Liver (tissue), 9 donors: ENCODE results near the gene ANKMY1. TPM values are rescaled to one million over a fixed set of nuclear protein-coding genes. Genes with fewer than 3 reads are reported as not detected.

Experiments used
- DNase-seq: peaks from one replicate; pipeline ENCODE4 v3.0.0-alpha.2; 2017; ENCODE audit warnings: low spot score
- H3K27ac ChIP-seq, 2 donors: one replicate each; pipeline ENCODE4 v1.7.0; 2013; ENCODE audit warnings: inconsistent platforms in 2 of 2, low read length in 2 of 2, control low read depth in 1 of 2, low read depth in 1 of 2, mild to moderate bottlenecking in 1 of 2
- H3K27me3 ChIP-seq, 4 donors: one replicate each; pipeline versions ENCODE4 v1.6.1 to v1.7.0; 2013; ENCODE audit warnings: low read length in 3 of 4, inconsistent platforms in 1 of 4, mild to moderate bottlenecking in 1 of 4, moderate library complexity in 1 of 4; ENCODE audit not compliant: control insufficient read depth in 4 of 4, insufficient read depth in 4 of 4
- H3K36me3 ChIP-seq, 4 donors: one replicate each; pipeline versions ENCODE4 v1.6.1 to v1.7.0; 2013; ENCODE audit warnings: low read length in 3 of 4, mild to moderate bottlenecking in 3 of 4, low read depth in 1 of 4, moderate library complexity in 1 of 4; ENCODE audit not compliant: control insufficient read depth in 4 of 4, insufficient read depth in 3 of 4
- H3K4me1 ChIP-seq, 4 donors: one replicate each; pipeline versions ENCODE4 v1.6.1 to v1.7.0; 2013; ENCODE audit warnings: low read length in 3 of 4, mild to moderate bottlenecking in 3 of 4, moderate library complexity in 1 of 4; ENCODE audit not compliant: control insufficient read depth in 4 of 4, insufficient read depth in 4 of 4
- H3K4me3 ChIP-seq, 3 donors: one replicate each; pipeline versions ENCODE4 v1.6.1 to v1.7.0; 2013; ENCODE audit warnings: low read length in 3 of 3, control low read depth in 1 of 3, low read depth in 1 of 3, mild to moderate bottlenecking in 1 of 3
- H3K9ac ChIP-seq, 2 donors: one replicate each; pipeline ENCODE4 v1.7.0; 2013; ENCODE audit warnings: low read length in 2 of 2, mild to moderate bottlenecking in 2 of 2, moderate library complexity in 2 of 2, control low read depth in 1 of 2, low read depth in 1 of 2
- H3K9me3 ChIP-seq, 4 donors: one replicate each; pipeline versions ENCODE4 v1.6.1 to v1.7.0; 2013; ENCODE audit warnings: low read length in 3 of 4; ENCODE audit not compliant: control insufficient read depth in 4 of 4
- ATF3 ChIP-seq: IDR thresholded peaks from 2 replicates; pipeline ENCODE4 v1.6.1; 2016; ENCODE audit warnings: antibody characterized with exemption
- CTCF ChIP-seq: fragments of 150-350 bp; IDR thresholded peaks from 2 replicates; pipeline ENCODE4 v1.5.1; 2017; ENCODE audit warnings: improper control_type of control experiment, low read depth, low read length; ENCODE audit not compliant: missing input control
- EGR1 ChIP-seq, 2 donors: IDR thresholded peaks; 2 replicates each; pipeline ENCODE4 v1.6.1; 2016 to 2018; ENCODE audit warnings: antibody characterized with exemption in 2 of 2, low read depth in 2 of 2
- FOXA1 ChIP-seq: IDR thresholded peaks from 2 replicates; pipeline ENCODE4 v1.6.1; 2016; ENCODE audit warnings: antibody characterized with exemption
- FOXA2 ChIP-seq: IDR thresholded peaks from 2 replicates; pipeline ENCODE4 v1.6.1; 2016; ENCODE audit warnings: antibody characterized with exemption
- GABPA ChIP-seq, 2 donors: IDR thresholded peaks in 1 of 2; conservative IDR thresholded peaks in 1 of 2; 2 replicates each; pipeline ENCODE4 v1.6.1; 2016; ENCODE audit warnings: antibody characterized with exemption in 2 of 2, mild to moderate bottlenecking in 1 of 2, moderate library complexity in 1 of 2
- HNF4A ChIP-seq, 2 donors: conservative IDR thresholded peaks; 2 replicates each; pipeline ENCODE4 v1.6.1; 2016; ENCODE audit warnings: antibody characterized with exemption in 2 of 2, mild to moderate bottlenecking in 2 of 2
- HNF4G ChIP-seq: IDR thresholded peaks from 2 replicates; pipeline ENCODE4 v1.6.1; 2016; ENCODE audit warnings: antibody characterized with exemption
- JUND ChIP-seq, 2 donors: IDR thresholded peaks; 2 replicates each; pipeline ENCODE4 v1.6.1; 2016; ENCODE audit warnings: antibody characterized with exemption in 2 of 2
- MAX ChIP-seq: IDR thresholded peaks from 2 replicates; pipeline ENCODE4 v1.6.1; 2016; ENCODE audit warnings: antibody characterized with exemption
- NR2F2 ChIP-seq: IDR thresholded peaks from 2 replicates; pipeline ENCODE4 v1.6.1; 2016; ENCODE audit warnings: antibody characterized with exemption
- RAD21 ChIP-seq, 2 donors: IDR thresholded peaks; 2 replicates each; pipeline ENCODE4 v1.6.1; 2016; ENCODE audit warnings: antibody characterized with exemption in 2 of 2, mild to moderate bottlenecking in 2 of 2
- REST ChIP-seq: IDR thresholded peaks from 2 replicates; pipeline ENCODE4 v1.6.1; 2016; ENCODE audit warnings: antibody characterized with exemption, mild to moderate bottlenecking
- RXRA ChIP-seq, 2 donors: IDR thresholded peaks; 2 replicates each; pipeline ENCODE4 v1.6.1; 2017 to 2018; ENCODE audit warnings: antibody characterized with exemption in 2 of 2, mild to moderate bottlenecking in 1 of 2
- SP1 ChIP-seq: IDR thresholded peaks from 2 replicates; pipeline ENCODE4 v1.6.1; 2018; ENCODE audit warnings: antibody characterized with exemption, mild to moderate bottlenecking
- YY1 ChIP-seq: IDR thresholded peaks from 2 replicates; pipeline ENCODE4 v1.6.1; 2016; ENCODE audit warnings: antibody characterized with exemption, mild to moderate bottlenecking
- ZBTB33 ChIP-seq: IDR thresholded peaks from 2 replicates; pipeline ENCODE4 v1.6.1; 2016; ENCODE audit warnings: antibody characterized with exemption
- WGBS: extraction: QIAGEN DNeasy Blood & Tissue Kit; methylation state at CpG from one replicate; pipeline ENCODE4 v1.1.7; 2013; 5-methylcytosine and 5-hydroxymethylcytosine counted together
- polyA plus RNA-seq, 2 donors: library from polyadenylated mRNA; stranded (reverse) in 1 of 2; unstranded in 1 of 2; fragments of 200-250 nt in 1 of 2; fragments of >200 nt in 1 of 2; fragmentation: Nextera tagmentation in 1 of 2; extraction: Ambion mirVana in 1 of 2; gene quantifications; one replicate each; pipeline versions ENCODE4 v1.2.1 to v1.2.3, GENCODE V29; 2013 to 2015
- total RNA-seq, 2 donors: library from RNA; depleted of rRNA; stranded (reverse); fragments of >200 nt; gene quantifications; one replicate each; pipeline ENCODE4 v1.2.3, GENCODE V29; 2014
- donor health status: healthy.
- donor health status: healthy.
- donor health status: healthy.
- donor health status: healthy.
- donor health status: healthy.

The ANKMY1 gene
- total and polyA plus RNA-seq, 4 donors: 2.5 to 12.8 (median 4.2) TPM

GRCh38 chr2:240579771-240580614 is 22.2 kb upstream of the ANKMY1 start:
- Histone ChIP-seq H3K4me3 (no peak overlapping the region), H3K36me3 (peaks cover 0 to 34% (median 3%) of the 10 kb centered on the region in 4 donors), H3K4me1 (peaks cover 12 to 32% (median 27%) of the 10 kb centered on the region in 4 donors), H3K27ac (peak overlapping the region; percentile 86 to 92), H3K9ac (peak overlapping the region in 1 of 2 donors; percentile 58), H3K9me3 (no peaks in the 10 kb centered on the region), H3K27me3 (no peaks in the 10 kb centered on the region)
- 36% methylated on average over 27 of the region's 27 CpGs for WGBS
- TF ChIP-seq HNF4A (conservative IDR thresholded peaks at IDR 0.05) (peak; percentile 91 to 93), FOXA2 (peak; percentile 34), RXRA (IDR thresholded peaks at IDR 0.05) (peak; percentile 71 to 87), CTCF (peak; percentile 37), JUND (IDR thresholded peaks at IDR 0.05) (peak; percentile 97 to 98), SP1 (peak; percentile 92), REST (peak; percentile 53), NR2F2 (no peak), EGR1 (IDR thresholded peaks at IDR 0.05; ENCODE audit: low read depth in 2 of 2) (no peak), HNF4G (peak; percentile 64), ZBTB33 (no peak)
- no peak for DNase-seq

DNA sequence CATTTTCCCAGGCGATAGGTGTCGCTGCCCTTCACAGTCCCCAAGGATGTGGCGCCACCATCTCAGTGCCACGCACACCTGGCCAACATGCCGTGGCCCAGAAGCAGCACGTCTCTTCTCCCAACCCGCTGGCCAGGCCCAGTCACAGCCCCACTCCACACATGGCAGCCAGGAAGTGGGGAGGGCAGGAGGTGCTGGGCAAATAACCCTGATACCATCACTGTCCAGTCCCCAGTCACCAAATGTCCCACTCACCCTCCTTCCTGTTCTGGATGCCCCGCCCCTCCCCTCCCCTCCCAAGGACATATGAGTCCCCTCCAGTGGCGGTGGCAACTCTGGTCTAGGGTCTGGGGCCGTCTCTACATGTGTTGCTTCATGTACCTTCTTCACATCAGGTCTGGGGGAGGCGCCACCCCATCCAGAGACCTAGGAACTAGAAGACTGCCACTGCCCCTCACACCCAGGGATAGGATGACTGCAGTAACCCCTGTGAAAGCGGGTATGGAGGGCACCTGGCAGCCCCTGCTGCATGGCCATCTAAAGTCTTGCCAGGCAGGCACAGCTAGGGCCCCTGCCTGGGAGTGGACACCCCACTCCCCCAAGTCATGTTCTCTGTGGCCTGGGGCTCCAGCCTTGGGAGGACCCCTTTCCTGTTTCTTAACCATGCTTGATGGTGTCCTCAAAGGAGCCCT is 21.4 kb upstream of the ANKMY1 start:
- Histone ChIP-seq H3K4me1 (peaks cover 9 to 25% (median 21%) of the 10 kb centered on the region in 4 donors), H3K9ac (no peak overlapping the region), H3K27me3 (no peaks in the 10 kb centered on the region), H3K9me3 (no peaks in the 10 kb centered on the region), H3K4me3 (no peak overlapping the region), H3K36me3 (peaks cover 0 to 41% (median 3%) of the 10 kb centered on the region in 4 donors), H3K27ac (peak overlapping the region; percentile 86 to 92)
- 91% methylated on average over 12 of the region's 12 CpGs for WGBS
- no peak for DNase-seq
- TF ChIP-seq MAX (no peak), SP1 (no peak), HNF4A (conservative IDR thresholded peaks at IDR 0.05) (no peak), RAD21 (IDR thresholded peaks at IDR 0.05) (no peak), JUND (IDR thresholded peaks at IDR 0.05) (no peak), YY1 (no peak), HNF4G (no peak), GABPA (IDR thresholded peaks at IDR 0.05 in 1 of 2, conservative IDR thresholded peaks at IDR 0.05 in 1 of 2) (no peak), ATF3 (no peak), ZBTB33 (no peak), FOXA1 (no peak)
